ENCODE results near the gene ANKDD1B.

- no peak for TF ChIP-seq CTCF (IDR thresholded peaks at IDR 0.05; ENCODE audit: control extremely low read depth in 1 of 3, insufficient read depth in 1 of 3, low read depth in 1 of 3, low read length in 3 of 3)
- no peak for TF ChIP-seq JUND (IDR thresholded peaks at IDR 0.05; ENCODE audit: low read length)
- TF ChIP-seq RAD21 (IDR thresholded peaks at IDR 0.05 in 1 of 2, conservative IDR thresholded peaks at IDR 0.05 in 1 of 2; ENCODE audit: low read depth in 2 of 2, low read length in 2 of 2): no peak
These were observed 26.7 kb downstream of the ANKDD1B start for GRCh38 chr5:75637949-75638348.

Measured in H1 (cell line).